GM19035 (cell line): ENCODE results near the gene DTD2.

Experiments used
- ATAC-seq: cut with Tn5 transposase; IDR thresholded peaks from one replicate; pipeline ENCODE4 v1.9.1; 2021; ENCODE audit not compliant: unreplicated experiment

DTD2 gene

DNA sequence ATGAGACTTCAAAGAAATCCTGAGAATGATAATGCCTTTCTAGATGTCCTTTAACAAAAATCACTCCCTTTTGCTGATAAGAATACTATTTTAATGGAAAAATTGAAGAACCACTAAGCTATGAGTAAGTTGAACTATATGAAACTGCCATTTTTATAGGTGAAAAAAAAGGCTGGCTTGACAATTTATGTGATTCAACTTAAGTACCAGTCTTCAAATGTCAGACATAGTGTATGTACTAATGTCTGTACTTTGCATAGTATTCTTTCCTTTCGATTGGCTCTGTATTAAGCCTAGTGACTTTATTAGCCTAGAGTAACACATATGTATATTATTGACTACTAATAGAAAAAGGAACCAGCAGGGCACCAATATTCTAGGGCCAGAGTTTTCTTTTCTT is 48.9 kb downstream of the DTD2 start:
- ATAC-seq = no peak

GRCh38 chr14:31405599-31406232 is 51.6 kb downstream of the DTD2 start:
- ATAC-seq = no peak

DNA sequence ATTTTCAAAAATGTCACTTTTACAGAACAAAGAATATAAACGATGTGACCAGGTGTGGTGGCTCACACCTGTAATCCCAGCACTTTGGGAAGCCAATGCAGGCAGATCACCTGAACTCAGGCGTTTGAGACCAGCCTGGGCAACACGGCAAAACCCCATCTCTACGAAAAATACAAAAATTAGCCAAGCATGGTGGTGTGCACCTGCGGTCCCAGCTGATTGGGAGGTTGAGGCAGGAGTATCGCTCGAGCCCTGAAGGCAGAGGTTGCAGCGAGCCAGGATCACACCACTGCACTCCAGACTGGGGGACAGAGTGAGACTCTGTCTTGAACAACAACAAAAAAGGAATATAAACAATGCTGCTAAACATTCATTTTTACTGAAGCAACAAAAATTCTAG is 52.2 kb downstream of the DTD2 start:
- no peak for ATAC-seq

DNA sequence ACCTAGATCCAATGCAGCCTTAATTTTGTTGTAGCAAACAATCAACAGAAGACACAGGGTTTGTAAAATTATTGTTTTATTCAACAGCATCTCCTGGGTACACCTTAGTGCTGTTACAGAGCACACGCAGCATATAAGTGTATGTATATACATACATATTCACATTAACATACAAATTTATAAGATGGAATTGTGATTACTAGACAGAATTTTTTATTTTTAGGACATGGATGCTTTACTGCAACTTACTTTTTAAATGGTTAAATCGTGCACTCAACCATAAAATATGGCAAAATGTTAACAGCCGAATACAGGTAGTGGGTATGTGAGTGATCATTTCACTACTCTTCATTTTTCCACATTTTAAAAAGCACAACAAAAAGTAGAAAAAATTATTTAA is 53.6 kb downstream of the DTD2 start:
- ATAC-seq = no peak

GRCh38 chr14:31402764-31403439 is 54.4 kb downstream of the DTD2 start:
- no peak for ATAC-seq

GRCh38 chr14:31401369-31401932 is 55.9 kb downstream of the DTD2 start:
- no peak for ATAC-seq

GRCh38 chr14:31400031-31400638 is 57.2 kb downstream of the DTD2 start:
- ATAC-seq = no peak
